ENCODE results near the gene GLIS2.

DNA sequence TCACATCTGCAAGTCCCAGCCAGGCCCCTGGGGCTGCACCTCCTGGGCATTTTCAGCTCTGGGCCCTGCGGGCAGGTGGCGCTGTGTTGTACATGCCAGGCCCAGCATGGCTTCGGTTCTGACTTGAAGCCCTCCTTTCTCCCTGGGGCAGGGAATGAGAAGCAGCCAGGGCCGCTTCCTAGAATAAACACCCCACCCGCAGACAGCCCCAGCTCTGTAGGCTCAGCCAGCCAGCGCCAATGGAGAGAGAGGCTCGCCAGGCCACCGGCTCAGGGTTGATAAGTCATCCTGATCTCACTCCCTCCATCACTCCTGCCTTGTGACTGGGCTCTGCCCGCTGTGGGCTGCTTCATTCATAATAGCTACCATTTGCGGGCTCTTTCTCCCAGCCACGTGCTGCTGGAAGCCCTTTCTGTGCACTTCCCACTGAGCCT is 6.0 kb upstream of the GLIS2 start:
- TF ChIP-seq, protein P1, sequence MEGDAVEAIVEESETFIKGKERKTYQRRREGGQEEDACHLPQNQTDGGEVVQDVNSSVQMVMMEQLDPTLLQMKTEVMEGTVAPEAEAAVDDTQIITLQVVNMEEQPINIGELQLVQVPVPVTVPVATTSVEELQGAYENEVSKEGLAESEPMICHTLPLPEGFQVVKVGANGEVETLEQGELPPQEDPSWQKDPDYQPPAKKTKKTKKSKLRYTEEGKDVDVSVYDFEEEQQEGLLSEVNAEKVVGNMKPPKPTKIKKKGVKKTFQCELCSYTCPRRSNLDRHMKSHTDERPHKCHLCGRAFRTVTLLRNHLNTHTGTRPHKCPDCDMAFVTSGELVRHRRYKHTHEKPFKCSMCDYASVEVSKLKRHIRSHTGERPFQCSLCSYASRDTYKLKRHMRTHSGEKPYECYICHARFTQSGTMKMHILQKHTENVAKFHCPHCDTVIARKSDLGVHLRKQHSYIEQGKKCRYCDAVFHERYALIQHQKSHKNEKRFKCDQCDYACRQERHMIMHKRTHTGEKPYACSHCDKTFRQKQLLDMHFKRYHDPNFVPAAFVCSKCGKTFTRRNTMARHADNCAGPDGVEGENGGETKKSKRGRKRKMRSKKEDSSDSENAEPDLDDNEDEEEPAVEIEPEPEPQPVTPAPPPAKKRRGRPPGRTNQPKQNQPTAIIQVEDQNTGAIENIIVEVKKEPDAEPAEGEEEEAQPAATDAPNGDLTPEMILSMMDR (IDR thresholded peaks at IDR 0.05) = peak; percentile 69
- no peak for TF ChIP-seq ZFX (IDR thresholded peaks at IDR 0.05; ENCODE audit: borderline replicate concordance)

Data from 22Rv1 (cell line).